B cell (primary cell): ENCODE results near the gene DYNC2H1. TPM values are rescaled to one million over a fixed set of nuclear protein-coding genes. Genes with fewer than 3 reads are reported as not detected.

ENCODE experiments used
- ATAC-seq: fragments of 200-7000 bp; cut with Tn5 transposase; one replicate; pipeline ENCODE4 v1.10.0; 2021; ENCODE audit warnings: low read depth, mild to moderate bottlenecking, moderate number of reproducible peaks, moderate library complexity
- CTCF ChIA-PET: fragments of 350-600 bp; sonication (Branson Sonifier 250); formaldehyde crosslinking; loops from one replicate; lab custom pipeline; 2021; ENCODE audit warnings: antibody characterized with exemption, inconsistent platforms; lab: Charles Lee
- POLR2A ChIA-PET: fragments of 350-600 bp; sonication (Branson Sonifier 250); formaldehyde crosslinking; loops from one replicate; lab custom pipeline; 2021; ENCODE audit warnings: antibody characterized with exemption; lab: Charles Lee
- DNase-seq: peaks from one replicate; pipeline ENCODE4 v3.0.0; 2013
- H2AFZ ChIP-seq: 2 replicates; pipeline ENCODE4 v1.6.1; 2012; ENCODE audit warnings: mild to moderate bottlenecking, low read depth, low read length; ENCODE audit not compliant: insufficient read depth, poor library complexity, severe bottlenecking
- H3K27ac ChIP-seq, 2 donors: 1 replicate in 1 of 2; 2 replicates in 1 of 2; pipeline ENCODE4 v1.5.1; 2012 to 2013; ENCODE audit warnings: low read length in 2 of 2, mild to moderate bottlenecking in 2 of 2, moderate library complexity in 1 of 2
- H3K27me3 ChIP-seq, 4 experiments: fragments of 200-600 bp in 1 of 4; sonication (generic) in 1 of 4; replicated peaks in 1 of 4; 1 replicate in 2 of 4; 2 replicates in 2 of 4; pipeline versions ENCODE4 v1.6.1 to v1.7.0; 2013 to 2016; ENCODE audit warnings: low read length in 3 of 4, mild to moderate bottlenecking in 2 of 4, mixed read lengths in 1 of 4, moderate library complexity in 1 of 4; ENCODE audit not compliant: insufficient read depth in 4 of 4, control insufficient read depth in 3 of 4; ENCODE audit errors: control extremely low read depth in 1 of 4
- H3K36me3 ChIP-seq, 2 experiments: replicated peaks in 1 of 2; 1 replicate in 1 of 2; 2 replicates in 1 of 2; pipeline versions ENCODE4 v1.6.1 to v1.7.1; 2013; ENCODE audit warnings: low read length in 1 of 2; ENCODE audit not compliant: insufficient read depth in 2 of 2, control insufficient read depth in 1 of 2; ENCODE audit errors: control extremely low read depth in 1 of 2, extremely low read depth in 1 of 2
- H3K4me1 ChIP-seq, 2 donors: fragments of 200-600 bp in 1 of 2; sonication (generic) in 1 of 2; 1 replicate in 1 of 2; 2 replicates in 1 of 2; pipeline versions ENCODE4 v1.5.1 to v1.6.1; 2013 to 2017; ENCODE audit warnings: low read length in 2 of 2; ENCODE audit not compliant: control insufficient read depth in 2 of 2, insufficient read depth in 2 of 2
- H3K4me2 ChIP-seq: replicated peaks from 2 replicates; pipeline ENCODE3; 2012; ENCODE audit warnings: mild to moderate bottlenecking, low read depth, low read length; ENCODE audit not compliant: poor library complexity, severe bottlenecking
- H3K4me3 ChIP-seq, 5 experiments: fragments of 200-600 bp in 1 of 5; sonication (generic) in 1 of 5; 1 replicate in 3 of 5; 2 replicates in 2 of 5; pipeline versions ENCODE4 v1.5.1 to v1.7.0; 2011 to 2016; ENCODE audit warnings: low read length in 4 of 5, mild to moderate bottlenecking in 4 of 5, low read depth in 2 of 5, control low read depth in 1 of 5, moderate library complexity in 1 of 5; ENCODE audit not compliant: insufficient read depth in 1 of 5; ENCODE audit errors: control extremely low read depth in 1 of 5, extremely low read depth in 1 of 5
- H3K79me2 ChIP-seq: fragments of 200-600 bp; sonication (generic); one replicate; pipeline ENCODE4 v1.6.0; 2016; ENCODE audit warnings: low read length; ENCODE audit not compliant: control insufficient read depth, insufficient read depth
- H3K9ac ChIP-seq: fragments of 200-600 bp; sonication (generic); 2 replicates; pipeline ENCODE4 v1.6.1; 2017; ENCODE audit warnings: mild to moderate bottlenecking, low read length, moderate library complexity
- H3K9me3 ChIP-seq, 3 donors: one replicate each; pipeline versions ENCODE4 v1.6.1 to v1.7.1; 2013; ENCODE audit warnings: low read length in 2 of 3; ENCODE audit not compliant: control insufficient read depth in 2 of 3, insufficient read depth in 1 of 3; ENCODE audit errors: control extremely low read depth in 1 of 3
- H4K20me1 ChIP-seq: 2 replicates; pipeline ENCODE4 v1.6.0; 2012; ENCODE audit warnings: mild to moderate bottlenecking, low read length; ENCODE audit not compliant: insufficient read depth, control insufficient read depth, poor library complexity, severe bottlenecking
- H3K27ac Mint-ChIP-seq: one replicate; pipeline ENCODE4 v1.8.0; 2021; ENCODE audit warnings: mixed read lengths
- H3K27me3 Mint-ChIP-seq: one replicate; pipeline ENCODE4 v1.8.0; 2021; ENCODE audit warnings: mixed read lengths
- H3K4me1 Mint-ChIP-seq: one replicate; pipeline ENCODE4 v1.8.0; 2021; ENCODE audit warnings: mixed read lengths
- H3K4me3 Mint-ChIP-seq: one replicate; pipeline ENCODE4 v1.8.0; 2021; ENCODE audit warnings: mixed read lengths
- H3K9me3 Mint-ChIP-seq: one replicate; pipeline ENCODE4 v1.8.0; 2022; ENCODE audit warnings: mixed read lengths; ENCODE audit not compliant: insufficient read depth
- EZH2 ChIP-seq: IDR thresholded peaks from 2 replicates; pipeline ENCODE4 v1.6.1; 2012; ENCODE audit warnings: borderline replicate concordance, low read depth, mild to moderate bottlenecking, moderate library complexity, low read length; ENCODE audit not compliant: insufficient read depth, poor library complexity, severe bottlenecking
- WGBS: methylation state at CpG from one replicate; pipeline ENCODE4 v1.1.5; 2013; ENCODE audit warnings: missing lambda C conversion rate; ENCODE audit not compliant: insufficient coverage; 5-methylcytosine and 5-hydroxymethylcytosine counted together
- intact Hi-C: fragments of 100-400 bp; cut with micrococcal nuclease; formaldehyde crosslinking; loops from one replicate; pipeline ENCODE4 v1.10.0; 2022
- polyA plus RNA-seq: library from polyadenylated mRNA; depleted of rRNA; stranded (reverse); fragments of >200 nt; gene quantifications from 2 replicates; pipeline ENCODE4 v1.2.3, GENCODE V29; 2012
- total RNA-seq, 2 donors: library from RNA; stranded (reverse); fragments of 120-200 nt in 1 of 2; gene quantifications; 1 replicate in 1 of 2; 2 replicates in 1 of 2; pipeline versions ENCODE4 v1.2.3 to v1.2.4, GENCODE V29; 2013 to 2022
- TF ChIP-seq, protein P1 (sequence below): fragments of 200-600 bp; IDR thresholded peaks from one replicate; pipeline ENCODE4 v1.8.0; 2022; ENCODE audit warnings: antibody characterized with exemption, mild to moderate bottlenecking

The DYNC2H1 gene
- total and polyA plus RNA-seq, 2 donors (not counting 1 experiment from before 2014, with no cell fraction given) = 0.92 to 7.8 TPM

DNA sequence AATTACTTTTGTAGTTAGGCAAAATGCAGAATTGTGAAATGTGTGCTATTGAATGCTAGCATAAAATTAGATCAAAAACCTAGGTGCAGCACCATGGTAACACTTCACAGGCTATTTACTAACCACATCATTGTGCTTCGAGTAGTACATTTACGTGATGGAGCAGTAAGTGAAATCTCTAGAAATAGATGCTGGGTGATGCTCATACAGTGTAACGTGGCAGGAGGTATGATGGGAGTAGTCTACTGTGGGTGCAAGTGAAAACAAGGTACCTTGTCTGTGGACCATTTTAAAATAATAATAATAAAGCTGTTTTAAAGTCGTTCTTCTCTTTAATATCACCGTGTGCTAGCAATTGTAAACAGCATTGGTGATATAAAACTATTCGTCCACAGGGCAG is 132.3 kb downstream of the DYNC2H1 start:
- WGBS = 80% methylated on average over 2 of the region's 6 CpGs
- DNase-seq = no peak
- Histone ChIP-seq H3K9me3 (no peaks in the 10 kb centered on the region), H3K79me2 (no peaks in the 10 kb centered on the region), H3K4me2 (no peak overlapping the region), H3K9ac (no peak overlapping the region), H4K20me1 (no peaks in the 10 kb centered on the region), H3K27me3 (no peaks in the 10 kb centered on the region), H2AFZ (no peak overlapping the region), H3K4me3 (no peak overlapping the region), H3K36me3 (no peaks in the 10 kb centered on the region), H3K27ac (no peak overlapping the region), H3K4me1 (no peaks in the 10 kb centered on the region)
- intact Hi-C loops = no loop called here
- Mint-ChIP-seq H3K27ac (no peak overlapping the region), H3K4me3 (no peak overlapping the region), H3K9me3 (no peaks in the 10 kb centered on the region), H3K27me3 (no peaks in the 10 kb centered on the region), H3K4me1 (no peaks in the 10 kb centered on the region)
- no peak for ATAC-seq
- no peak for TF ChIP-seq EZH2
- TF ChIP-seq, protein P1, sequence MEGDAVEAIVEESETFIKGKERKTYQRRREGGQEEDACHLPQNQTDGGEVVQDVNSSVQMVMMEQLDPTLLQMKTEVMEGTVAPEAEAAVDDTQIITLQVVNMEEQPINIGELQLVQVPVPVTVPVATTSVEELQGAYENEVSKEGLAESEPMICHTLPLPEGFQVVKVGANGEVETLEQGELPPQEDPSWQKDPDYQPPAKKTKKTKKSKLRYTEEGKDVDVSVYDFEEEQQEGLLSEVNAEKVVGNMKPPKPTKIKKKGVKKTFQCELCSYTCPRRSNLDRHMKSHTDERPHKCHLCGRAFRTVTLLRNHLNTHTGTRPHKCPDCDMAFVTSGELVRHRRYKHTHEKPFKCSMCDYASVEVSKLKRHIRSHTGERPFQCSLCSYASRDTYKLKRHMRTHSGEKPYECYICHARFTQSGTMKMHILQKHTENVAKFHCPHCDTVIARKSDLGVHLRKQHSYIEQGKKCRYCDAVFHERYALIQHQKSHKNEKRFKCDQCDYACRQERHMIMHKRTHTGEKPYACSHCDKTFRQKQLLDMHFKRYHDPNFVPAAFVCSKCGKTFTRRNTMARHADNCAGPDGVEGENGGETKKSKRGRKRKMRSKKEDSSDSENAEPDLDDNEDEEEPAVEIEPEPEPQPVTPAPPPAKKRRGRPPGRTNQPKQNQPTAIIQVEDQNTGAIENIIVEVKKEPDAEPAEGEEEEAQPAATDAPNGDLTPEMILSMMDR = no peak
- CTCF ChIA-PET = no interaction called here
- POLR2A ChIA-PET = no interaction called here

DNA sequence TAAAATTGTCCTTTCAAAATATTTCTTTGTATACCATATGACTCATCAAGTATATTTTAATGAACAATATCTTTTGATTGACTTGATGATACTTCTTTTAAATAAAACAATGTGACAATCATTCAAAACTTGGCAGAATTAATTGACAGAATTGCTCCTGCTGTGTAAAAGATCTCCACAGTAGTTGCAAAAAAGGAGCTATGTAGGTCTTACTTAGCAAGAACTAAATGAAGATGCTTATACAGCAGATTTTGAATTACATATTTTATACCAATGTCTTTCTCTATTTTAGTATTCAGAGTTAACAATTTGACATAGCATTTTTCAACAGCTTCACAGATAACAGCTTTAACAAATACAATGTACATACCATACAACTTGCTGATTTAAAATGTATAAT is 144.9 kb downstream of the DYNC2H1 start:
- H3K27ac Mint-ChIP-seq = no peak overlapping the region
- no peaks in the 10 kb centered on the region for H3K4me1 Mint-ChIP-seq
- ChIA-PET CTCF (no interaction called here), POLR2A (no interaction called here)
- H3K79me2 ChIP-seq = no peaks in the 10 kb centered on the region
- H3K4me3 ChIP-seq = no peak overlapping the region
- H3K4me2 ChIP-seq = no peak overlapping the region
- TF ChIP-seq EZH2 = no peak
- TF ChIP-seq, protein P1 = no peak
- ATAC-seq (no peak), DNase-seq (no peak)
- no peak overlapping the region for H2AFZ ChIP-seq
- H4K20me1 ChIP-seq = no peaks in the 10 kb centered on the region
- intact Hi-C loops = no loop called here
- H3K9me3 ChIP-seq = no peaks in the 10 kb centered on the region
- H3K27ac ChIP-seq = no peak overlapping the region
- no peaks in the 10 kb centered on the region for H3K36me3 ChIP-seq
- H3K4me3 Mint-ChIP-seq = no peak overlapping the region
- no peaks in the 10 kb centered on the region for H3K27me3 Mint-ChIP-seq
- no peaks in the 10 kb centered on the region for H3K4me1 ChIP-seq
- no peaks in the 10 kb centered on the region for H3K9me3 Mint-ChIP-seq
- no peak overlapping the region for H3K9ac ChIP-seq
- H3K27me3 ChIP-seq = no peaks in the 10 kb centered on the region
